Kidney (tissue), 14 donors: ENCODE results near the gene TFPI. TPM values are rescaled to one million over a fixed set of nuclear protein-coding genes. Genes with fewer than 3 reads are reported as not detected.

ENCODE experiments used
- DNase-seq, 5 donors: peaks; one replicate each; pipeline ENCODE4 v3.0.0-alpha.2; 2013 to 2020
- FAIRE-seq: peaks from 2 replicates; lab custom pipeline; 2012; peaks lifted over from hg19 to GRCh38; lab: Jason Lieb, UNC
- H3K27ac ChIP-seq, 2 donors: one replicate each; pipeline ENCODE4 v1.7.0; 2013; ENCODE audit warnings: low read depth in 2 of 2, low read length in 2 of 2, inconsistent platforms in 1 of 2
- H3K27me3 ChIP-seq: one replicate; pipeline ENCODE4 v1.7.1; 2013; ENCODE audit warnings: low read length, inconsistent platforms; ENCODE audit not compliant: control insufficient read depth, insufficient read depth
- H3K36me3 ChIP-seq, 3 donors: one replicate each; pipeline versions ENCODE4 v1.7.0 to v1.7.1; 2013; ENCODE audit warnings: low read length in 3 of 3, control low read depth in 1 of 3, inconsistent platforms in 1 of 3; ENCODE audit not compliant: insufficient read depth in 3 of 3, control insufficient read depth in 2 of 3
- H3K4me1 ChIP-seq, 3 donors: one replicate each; pipeline versions ENCODE4 v1.7.0 to v1.7.1; 2013; ENCODE audit warnings: low read length in 3 of 3, inconsistent platforms in 1 of 3, low read depth in 1 of 3; ENCODE audit not compliant: control insufficient read depth in 2 of 3, insufficient read depth in 2 of 3
- H3K4me3 ChIP-seq, 3 donors: one replicate each; pipeline versions ENCODE4 v1.7.0 to v1.8.1; 2013; ENCODE audit warnings: low read length in 3 of 3, control low read depth in 1 of 3, inconsistent platforms in 1 of 3
- H3K9ac ChIP-seq, 3 donors: one replicate each; pipeline versions ENCODE4 v1.7.0 to v1.7.1; 2013; ENCODE audit warnings: low read length in 3 of 3, control low read depth in 1 of 3, inconsistent platforms in 1 of 3
- H3K9me3 ChIP-seq, 3 donors: one replicate each; pipeline versions ENCODE4 v1.7.0 to v1.7.1; 2013; ENCODE audit warnings: low read length in 3 of 3, control low read depth in 1 of 3, inconsistent platforms in 1 of 3; ENCODE audit not compliant: control insufficient read depth in 2 of 3, insufficient read depth in 1 of 3
- CTCF ChIP-seq: IDR thresholded peaks from 3 replicates; pipeline ENCODE4 v1.5.1; 2012; ENCODE audit warnings: mild to moderate bottlenecking, moderate library complexity, borderline replicate concordance; ENCODE audit not compliant: insufficient read depth; ENCODE audit errors: extremely low read depth
- intact Hi-C: fragments of 100-400 bp; cut with DNase I; formaldehyde crosslinking; loops from one replicate; pipeline ENCODE4 v1.11.1; 2022
- polyA plus RNA-seq: library from polyadenylated mRNA; stranded (reverse); fragments of 350-450 nt; fragmentation: Illumina TruSeq; extraction: RNeasy Lipid Tissue Mini Kit (QIAGEN cat#74804); gene quantifications from one replicate; pipeline ENCODE4 v1.2.3, GENCODE V29; 2014; ENCODE audit warnings: low read depth, low replicate concordance; ENCODE audit not compliant: insufficient read depth
- total RNA-seq: library from RNA; stranded (reverse); fragmentation: NEBNext Ultra II Directional; extraction: Animal tissue kit (Norgen Biotek cat#: 25700); gene quantifications from one replicate; pipeline ENCODE4 v1.2.1, GENCODE V29; 2021
- donor health status: control.
- donor health status: control.
- donor health status: control.
- donor health status: control.
- donor health status: control.
- donor health status: DM: yes; HTN: yes; CAD: no.
- donor health status: Normal renal cell carcinoma (clear cell type).

TFPI gene
- total and polyA plus RNA-seq, 2 donors from 2014 or later = 26.2 to 266 TPM

- TF ChIP-seq CTCF = peak; percentile 54
- no peaks in the 10 kb centered on the region for H3K36me3 ChIP-seq
- intact Hi-C loops = no loop called here
- no peaks in the 10 kb centered on the region for H3K9me3 ChIP-seq
- H3K4me3 ChIP-seq = peak overlapping the region in 2 of 3 donors; percentile 56 to 59
- DNase-seq (peak in 2 of 5 donors; percentile 56 to 63), FAIRE-seq (peak; percentile 44)
- H3K27me3 ChIP-seq = no peaks in the 10 kb centered on the region
- H3K27ac ChIP-seq = no peak overlapping the region
- H3K4me1 ChIP-seq = no peaks in the 10 kb centered on the region
- H3K9ac ChIP-seq = peak overlapping the region in 1 of 3 donors; percentile 8
Observed at GRCh38 chr2:187581125-187581896, 27.1 kb upstream of the TFPI start.

GRCh38 chr2:187580462-187581124 is 26.4 kb upstream of the TFPI start:
- Histone ChIP-seq H3K27ac (no peak overlapping the region), H3K27me3 (no peaks in the 10 kb centered on the region), H3K36me3 (no peaks in the 10 kb centered on the region), H3K9ac (no peak overlapping the region), H3K4me3 (peak overlapping the region; percentile 32 to 59 (median 56)), H3K9me3 (no peaks in the 10 kb centered on the region), H3K4me1 (no peaks in the 10 kb centered on the region)
- FAIRE-seq = peak; percentile 98
- intact Hi-C loops = no loop called here
- peak in 2 of 5 donors; percentile 61 to 76 for DNase-seq
- TF ChIP-seq CTCF = peak; percentile 40

DNA sequence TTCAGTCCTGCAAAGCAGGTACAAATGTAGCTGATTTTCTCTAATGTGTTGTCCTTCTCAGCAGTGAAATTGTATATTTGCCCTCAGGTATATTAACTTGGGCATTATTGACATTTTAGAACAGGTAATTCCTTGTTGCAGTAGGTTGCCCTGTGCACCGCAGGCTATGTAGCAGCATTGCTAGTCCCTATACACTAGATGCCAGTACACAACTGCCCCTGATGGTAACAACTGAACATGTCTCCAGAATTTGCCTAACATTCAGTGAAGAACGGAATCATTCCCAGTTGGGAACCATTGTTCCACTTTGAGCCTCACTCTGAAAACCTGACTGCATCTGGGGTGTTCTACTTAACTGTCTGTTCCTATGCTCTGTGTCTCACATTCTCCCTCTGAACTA is 23.1 kb upstream of the TFPI start:
- TF ChIP-seq CTCF = no peak
- no peaks in the 10 kb centered on the region for H3K36me3 ChIP-seq
- H3K4me1 ChIP-seq = no peaks in the 10 kb centered on the region
- no peaks in the 10 kb centered on the region for H3K27me3 ChIP-seq
- no peak for DNase-seq
- FAIRE-seq = no peak
- H3K4me3 ChIP-seq = no peak overlapping the region
- no peaks in the 10 kb centered on the region for H3K9me3 ChIP-seq
- no peak overlapping the region for H3K9ac ChIP-seq
- intact Hi-C loops = loop anchor here (10.0 kb wide), 1 partner anchor 73 kb away; no protein-coding TSS in a partner anchor
- no peak overlapping the region for H3K27ac ChIP-seq
